ENCODE measurements around the gene DKC1. TPM values are rescaled to one million over a fixed set of nuclear protein-coding genes. Genes with fewer than 3 reads are reported as not detected.

DKC1 gene
- polyA plus RNA-seq, 3 donors, result 14.1 to 21.6 (median 17.0) TPM

- Histone ChIP-seq H2AFZ (ENCODE audit: insufficient read depth, low read depth, low read length, poor library complexity, severe bottlenecking) (no peak overlapping the region), H3K27me3 (ENCODE audit: control insufficient read depth in 2 of 2, insufficient read depth in 2 of 2, low read length in 2 of 2) (no peaks in the 10 kb centered on the region), H3K27ac (ENCODE audit: low read depth in 1 of 2, low read length in 2 of 2) (peak overlapping the region in 1 of 2 donors; percentile 78), H3K9ac (ENCODE audit: insufficient read depth, low read length, poor library complexity, severe bottlenecking) (no peak overlapping the region), H4K20me1 (ENCODE audit: insufficient read depth, low read length) (no peaks in the 10 kb centered on the region), H3K79me2 (ENCODE audit: insufficient read depth, low read length) (peaks cover 89% of the 10 kb centered on the region), H3K4me3 (replicated peaks in 1 of 3; ENCODE audit: low read depth in 2 of 3, low read length in 3 of 3) (no peak overlapping the region), H3K4me1 (ENCODE audit: control insufficient read depth in 1 of 2, insufficient read depth in 2 of 2, low read length in 2 of 2) (peaks cover 78 to 88% of the 10 kb centered on the region in 2 donors), H3K36me3 (replicated peaks in 1 of 2; ENCODE audit: control insufficient read depth in 1 of 2, insufficient read depth in 2 of 2, low read length in 2 of 2) (no peaks in the 10 kb centered on the region), H3K9me3 (replicated peaks in 1 of 2; ENCODE audit: control insufficient read depth in 1 of 2, insufficient read depth in 1 of 2, low read length in 2 of 2) (no peaks in the 10 kb centered on the region), H3K4me2 (replicated peaks; ENCODE audit: extremely low read depth, low read length, poor library complexity, severe bottlenecking) (peak overlapping the region; percentile 3)
- DNase-seq, result peak in 1 of 3 donors; percentile 32
- intact Hi-C loops (cut with micrococcal nuclease), result no loop called here
- no peak overlapping the region for H3K4me3 Mint-ChIP-seq
- peak overlapping the region; percentile 70 to 87 (median 82) for H3K27ac Mint-ChIP-seq
- peaks cover 0 to 2% (median 0%) of the 10 kb centered on the region in 3 donors for H3K27me3 Mint-ChIP-seq (ENCODE audit: low read depth in 3 of 3)
- peaks cover 0 to 7% (median 2%) of the 10 kb centered on the region in 7 donors for H3K9me3 Mint-ChIP-seq
- peaks cover 79% of the 10 kb centered on the region for H3K4me1 Mint-ChIP-seq
- TF ChIP-seq CTCF (IDR thresholded peaks at IDR 0.05), result no peak
- peaks cover 5 to 9% of the 10 kb centered on the region in 2 donors for H3K36me3 Mint-ChIP-seq
- no CpG with 5 or more reads among the region's 2 CpGs for WGBS (ENCODE audit: insufficient coverage)
Observed at GRCh38 chrX:154724993-154725756, 37.5 kb upstream of the DKC1 start.

DNA sequence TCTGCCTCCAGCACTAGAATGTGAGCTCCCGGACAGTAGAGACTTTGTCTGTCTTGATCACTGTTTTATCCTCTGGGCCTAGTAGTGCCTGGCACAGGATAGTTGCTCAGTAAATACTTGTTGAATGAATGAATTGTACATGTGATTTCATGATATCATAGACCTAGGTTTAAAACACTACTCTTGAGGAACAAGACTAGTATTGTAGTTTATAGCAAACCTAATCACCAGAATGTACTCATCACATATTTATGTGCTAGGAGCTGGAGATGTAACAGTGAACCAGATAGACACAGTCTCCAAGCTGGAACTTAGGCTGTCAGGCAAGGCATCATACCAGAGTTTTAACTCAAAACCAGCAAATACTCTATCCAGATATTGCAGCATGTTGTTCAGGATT lies 35.2 kb upstream of the DKC1 start:
- Mint-ChIP-seq H3K36me3 (peaks cover 10 to 14% of the 10 kb centered on the region in 2 donors), H3K4me3 (no peak overlapping the region), H3K4me1 (peaks cover 96% of the 10 kb centered on the region), H3K9me3 (peaks cover 0 to 3% (median 0%) of the 10 kb centered on the region in 7 donors), H3K27ac (peak overlapping the region in 5 of 7 donors; percentile 3 to 82 (median 57)), H3K27me3 (ENCODE audit: low read depth in 3 of 3) (no peaks in the 10 kb centered on the region)
- no peak for DNase-seq
- Histone ChIP-seq H3K4me1 (ENCODE audit: control insufficient read depth in 1 of 2, insufficient read depth in 2 of 2, low read length in 2 of 2) (peaks cover 93 to 97% of the 10 kb centered on the region in 2 donors), H3K36me3 (replicated peaks in 1 of 2; ENCODE audit: control insufficient read depth in 1 of 2, insufficient read depth in 2 of 2, low read length in 2 of 2) (no peaks in the 10 kb centered on the region), H4K20me1 (ENCODE audit: insufficient read depth, low read length) (no peaks in the 10 kb centered on the region), H3K9me3 (replicated peaks in 1 of 2; ENCODE audit: control insufficient read depth in 1 of 2, insufficient read depth in 1 of 2, low read length in 2 of 2) (no peaks in the 10 kb centered on the region), H3K27me3 (ENCODE audit: control insufficient read depth in 2 of 2, insufficient read depth in 2 of 2, low read length in 2 of 2) (no peaks in the 10 kb centered on the region), H3K79me2 (ENCODE audit: insufficient read depth, low read length) (peaks cover 89% of the 10 kb centered on the region), H3K4me3 (replicated peaks in 1 of 3; ENCODE audit: low read depth in 2 of 3, low read length in 3 of 3) (no peak overlapping the region), H3K27ac (ENCODE audit: low read depth in 1 of 2, low read length in 2 of 2) (peak overlapping the region in 1 of 2 donors; percentile 83), H2AFZ (ENCODE audit: insufficient read depth, low read depth, low read length, poor library complexity, severe bottlenecking) (no peak overlapping the region), H3K9ac (ENCODE audit: insufficient read depth, low read length, poor library complexity, severe bottlenecking) (no peak overlapping the region), H3K4me2 (replicated peaks; ENCODE audit: extremely low read depth, low read length, poor library complexity, severe bottlenecking) (peak overlapping the region; percentile 16)
- no peak for TF ChIP-seq CTCF (IDR thresholded peaks at IDR 0.05)
- intact Hi-C loops (cut with micrococcal nuclease), result no loop called here
- WGBS (ENCODE audit: insufficient coverage), result no CpG with 5 or more reads among the region's 1 CpG

All from CD14-positive monocyte (primary cell).